GM18511 (cell line): ENCODE data around the gene MAPK8.

ENCODE experiments used
- ATAC-seq: cut with Tn5 transposase; IDR thresholded peaks from one replicate; pipeline ENCODE4 v1.9.1; 2021; ENCODE audit warnings: mild to moderate bottlenecking, moderate library complexity; ENCODE audit not compliant: unreplicated experiment

Gene MAPK8

GRCh38 chr10:48447356-48448215 is 141.1 kb downstream of the MAPK8 start:
- no peak for ATAC-seq

DNA sequence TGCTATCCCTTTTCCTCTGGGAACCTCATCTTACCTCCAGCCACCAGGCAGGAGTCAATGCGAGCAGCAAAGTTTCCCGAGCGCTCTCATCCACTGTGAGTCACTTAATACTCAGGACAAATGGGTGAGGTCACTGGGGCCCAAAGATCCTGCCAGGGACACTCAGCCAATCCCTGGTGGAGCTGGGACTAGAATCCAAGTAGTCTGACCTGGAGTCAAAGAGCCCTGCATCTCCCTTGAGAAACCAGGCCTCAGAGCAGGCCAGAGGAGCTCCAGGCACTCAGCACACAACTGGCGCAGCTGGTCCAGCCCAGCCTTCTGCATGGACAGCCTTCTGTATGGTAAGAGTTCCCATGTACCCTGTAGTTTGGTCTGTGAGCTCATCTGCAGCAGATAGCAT is 142.3 kb downstream of the MAPK8 start:
- no peak for ATAC-seq

DNA sequence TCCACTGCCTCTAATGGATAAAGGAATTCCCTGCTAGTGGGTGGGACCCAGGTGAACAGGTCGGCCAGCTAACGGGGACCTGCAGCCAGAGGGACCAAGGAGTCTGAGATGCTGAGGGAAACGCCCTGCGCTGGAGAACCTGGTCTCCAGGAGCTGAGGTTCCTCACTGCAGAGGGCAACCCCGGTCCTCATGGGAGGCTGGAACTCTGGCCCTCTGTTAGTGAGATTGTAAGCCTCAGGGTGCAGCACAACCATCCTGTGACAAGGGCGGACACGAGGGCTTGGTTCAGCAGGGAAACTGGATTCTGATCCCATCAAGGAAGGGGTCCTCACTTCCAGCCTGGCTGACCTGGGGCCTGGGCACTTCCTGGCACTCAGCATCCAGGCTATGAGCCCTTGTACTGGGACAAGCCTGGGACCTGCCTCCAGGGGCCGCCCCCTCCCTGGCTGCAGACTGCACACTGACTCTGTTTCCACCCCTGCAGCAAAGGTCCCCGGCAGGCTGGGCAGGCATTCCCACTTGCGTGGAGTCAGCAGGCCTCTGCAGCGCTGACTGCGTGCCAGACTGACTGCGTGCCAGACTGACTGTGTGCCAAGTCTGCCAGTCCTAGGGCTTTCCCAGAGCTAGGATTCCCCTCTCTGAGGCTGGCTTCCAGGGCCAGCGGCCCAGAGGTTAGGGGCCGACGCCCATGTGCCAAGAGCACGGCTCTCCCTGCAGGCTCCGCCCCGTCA is 143.2 kb downstream of the MAPK8 start:
- no peak for ATAC-seq

- no peak for ATAC-seq
These were observed 143.8 kb downstream of the MAPK8 start for GRCh38 chr10:48450233-48450740.

- ATAC-seq: no peak
These were observed 144.4 kb downstream of the MAPK8 start for GRCh38 chr10:48450741-48451466.

- ATAC-seq: no peak
These were observed 145.7 kb downstream of the MAPK8 start for GRCh38 chr10:48451969-48452878.

DNA sequence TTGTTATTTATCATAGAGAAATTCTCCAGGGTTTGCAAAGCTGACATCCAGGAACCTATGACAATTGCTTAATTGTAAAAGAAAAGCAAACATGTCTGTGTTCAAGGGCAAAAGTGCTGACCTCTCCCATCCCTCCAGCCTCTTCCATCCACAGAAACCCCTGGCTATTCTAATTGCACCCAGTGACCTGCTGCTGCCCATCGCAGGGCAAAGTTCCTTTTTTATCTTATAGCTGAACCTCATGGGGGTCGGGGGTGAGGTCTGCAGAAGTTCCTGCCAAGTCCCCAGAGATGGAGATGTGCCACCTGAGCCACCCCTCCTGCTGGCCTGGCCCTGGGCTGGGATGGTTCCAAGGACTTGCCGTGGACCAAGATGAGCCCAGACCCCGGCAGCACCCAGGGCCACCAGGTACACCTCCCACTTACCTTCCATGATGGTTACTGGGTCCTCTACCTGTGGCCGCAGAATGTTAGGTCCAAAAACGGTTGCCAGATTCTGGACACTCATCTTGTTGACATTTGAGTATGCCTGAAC is 146.5 kb downstream of the MAPK8 start:
- ATAC-seq: no peak

DNA sequence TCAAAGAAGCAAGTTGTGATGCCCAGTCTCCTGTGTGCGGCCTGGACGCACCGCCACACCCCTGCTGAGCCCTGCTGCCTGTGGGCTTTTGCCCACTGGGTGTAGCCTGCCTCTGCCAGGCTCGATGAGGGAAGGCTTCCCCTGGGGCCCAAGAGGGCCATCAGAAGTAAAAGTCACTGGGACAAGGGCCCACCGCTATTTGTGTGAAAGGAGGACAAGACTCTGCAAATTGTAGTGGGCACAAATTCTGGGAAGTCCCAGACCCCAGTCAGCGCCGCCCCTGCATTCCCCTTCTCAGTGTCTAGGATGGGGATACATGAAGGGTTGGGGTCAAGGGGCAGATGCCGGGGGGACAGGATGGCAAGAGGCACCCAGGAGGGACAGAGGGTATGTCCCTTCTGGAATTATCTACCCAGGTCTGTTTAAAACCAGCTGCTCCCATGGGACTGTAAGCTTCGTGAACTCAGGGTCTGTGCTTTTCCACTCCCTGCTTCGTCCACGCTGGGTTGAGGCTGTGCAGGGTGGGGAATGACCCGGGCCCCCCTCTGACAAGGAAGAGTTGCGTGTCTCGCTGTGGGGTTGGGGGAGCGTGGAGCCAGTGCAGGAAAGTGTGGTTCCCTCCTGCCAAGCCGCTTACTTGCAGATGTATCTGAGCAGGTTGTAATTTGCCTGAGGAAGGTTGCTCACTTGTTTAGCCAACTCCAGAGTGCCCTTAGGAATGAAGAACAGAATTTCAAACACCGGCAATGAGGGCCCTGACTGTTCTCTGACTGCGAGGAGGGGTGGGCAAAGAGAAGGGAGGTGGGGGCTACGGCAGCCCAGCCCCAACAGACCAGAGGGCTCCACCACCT is 147.2 kb downstream of the MAPK8 start:
- ATAC-seq: no peak

GRCh38 chr10:48454302-48455054 is 148.0 kb downstream of the MAPK8 start:
- ATAC-seq: no peak

GRCh38 chr10:48455055-48455391 is 148.5 kb downstream of the MAPK8 start:
- ATAC-seq: no peak

DNA sequence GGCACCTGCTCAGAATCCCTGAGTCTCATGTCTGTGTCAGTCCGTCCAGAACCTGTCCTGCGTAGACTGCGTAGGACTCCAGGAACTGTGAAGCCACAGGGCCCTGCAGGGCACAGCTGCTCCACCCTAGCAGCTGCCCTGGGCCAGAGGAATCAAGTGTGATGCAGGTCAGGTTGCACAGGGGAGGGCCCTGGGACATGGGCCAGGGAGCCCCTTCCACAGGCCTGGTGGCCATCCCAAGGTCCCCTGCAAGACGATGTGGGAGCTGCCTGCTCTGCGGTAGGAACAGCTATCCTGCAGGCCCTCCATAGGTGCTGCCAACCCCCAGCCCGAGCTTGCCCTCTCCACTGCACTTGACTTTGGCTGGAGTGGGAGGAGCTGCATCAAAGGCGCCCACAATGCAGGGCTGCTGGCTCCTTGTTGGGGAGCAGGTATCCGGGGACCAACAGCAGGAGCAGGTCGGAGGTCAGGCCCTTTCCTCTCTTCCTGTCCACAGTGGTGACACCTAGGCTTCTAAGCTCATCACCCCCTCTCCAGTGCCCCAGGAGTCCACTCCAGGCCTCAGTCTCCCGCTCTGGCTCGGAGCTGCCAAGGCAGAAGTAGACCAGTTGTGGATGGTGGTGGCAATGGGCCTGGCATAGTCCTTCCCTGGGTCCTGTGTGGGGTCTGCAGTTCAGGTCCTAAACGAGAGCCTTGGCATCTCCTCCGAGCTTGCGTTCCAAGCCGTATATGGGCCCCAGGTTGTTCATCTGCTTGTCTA is 149.1 kb downstream of the MAPK8 start:
- no peak for ATAC-seq

GRCh38 chr10:48456361-48456804 is 149.9 kb downstream of the MAPK8 start:
- no peak for ATAC-seq

DNA sequence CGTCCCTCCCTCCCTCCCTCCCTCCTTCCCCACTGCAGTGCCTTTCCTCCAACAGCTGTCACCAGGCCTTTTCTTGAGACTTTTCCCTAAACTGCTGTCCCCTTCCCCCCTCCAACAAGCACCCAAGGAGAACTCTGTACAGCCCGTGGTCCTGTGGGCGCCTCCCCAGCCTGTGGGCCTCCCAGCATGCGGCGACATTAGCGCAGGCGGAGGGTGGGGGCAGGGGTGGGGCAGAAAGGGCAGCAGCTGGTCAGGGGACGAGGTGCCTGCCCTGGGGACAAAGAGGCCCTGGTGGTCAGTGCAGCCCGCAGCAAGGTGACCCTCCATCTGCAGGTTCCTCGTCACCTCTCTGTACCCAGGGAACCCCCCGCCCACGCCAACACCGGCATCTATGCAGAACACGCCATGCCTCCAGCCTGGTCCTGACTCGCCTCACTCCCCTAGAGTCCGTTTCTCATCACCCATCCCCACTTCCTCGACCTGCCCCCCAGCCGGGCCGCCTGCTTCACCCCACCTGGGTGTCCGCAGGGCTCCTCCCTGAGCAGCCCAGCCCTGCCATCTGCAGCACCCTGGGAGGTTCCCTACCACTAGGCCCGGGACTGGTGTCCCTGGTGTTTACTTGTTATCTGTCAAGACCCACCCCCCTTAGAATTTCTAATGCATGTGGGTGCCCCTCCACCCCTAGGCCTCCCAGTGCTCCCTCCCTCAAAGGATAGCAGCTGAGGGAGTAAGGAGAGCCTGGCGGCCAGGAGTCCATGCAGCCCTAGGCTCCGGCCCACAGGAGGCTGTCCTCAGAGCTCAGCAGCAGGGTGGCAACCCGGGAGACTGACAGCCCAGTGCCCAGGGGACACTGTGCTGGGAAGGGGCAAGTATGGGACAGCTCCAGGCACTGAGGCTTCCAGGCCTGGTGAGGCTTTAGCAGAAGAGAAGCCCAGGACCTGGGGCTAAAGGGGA is 150.6 kb downstream of the MAPK8 start:
- ATAC-seq: no peak

- no peak for ATAC-seq
These were observed 151.6 kb downstream of the MAPK8 start for GRCh38 chr10:48457949-48458661.

GRCh38 chr10:48458662-48459048 is 152.2 kb downstream of the MAPK8 start:
- no peak for ATAC-seq
